Activated CD4-positive, CD25-positive, alpha-beta regulatory T cell treated with anti-CD3 and anti-CD28 coated beads, Interleukin-2, amount 50 U/mL, for 24 hours (primary cell): ENCODE measurements around the gene RPL27A.

Experiments
- ATAC-seq, 2 donors: fragments of 150-1000 bp; cut with Tn5 transposase; one replicate each; pipeline ENCODE4 v1.10.0; 2021; ENCODE audit warnings: mild to moderate bottlenecking in 1 of 2, moderate library complexity in 1 of 2

The RPL27A gene

DNA sequence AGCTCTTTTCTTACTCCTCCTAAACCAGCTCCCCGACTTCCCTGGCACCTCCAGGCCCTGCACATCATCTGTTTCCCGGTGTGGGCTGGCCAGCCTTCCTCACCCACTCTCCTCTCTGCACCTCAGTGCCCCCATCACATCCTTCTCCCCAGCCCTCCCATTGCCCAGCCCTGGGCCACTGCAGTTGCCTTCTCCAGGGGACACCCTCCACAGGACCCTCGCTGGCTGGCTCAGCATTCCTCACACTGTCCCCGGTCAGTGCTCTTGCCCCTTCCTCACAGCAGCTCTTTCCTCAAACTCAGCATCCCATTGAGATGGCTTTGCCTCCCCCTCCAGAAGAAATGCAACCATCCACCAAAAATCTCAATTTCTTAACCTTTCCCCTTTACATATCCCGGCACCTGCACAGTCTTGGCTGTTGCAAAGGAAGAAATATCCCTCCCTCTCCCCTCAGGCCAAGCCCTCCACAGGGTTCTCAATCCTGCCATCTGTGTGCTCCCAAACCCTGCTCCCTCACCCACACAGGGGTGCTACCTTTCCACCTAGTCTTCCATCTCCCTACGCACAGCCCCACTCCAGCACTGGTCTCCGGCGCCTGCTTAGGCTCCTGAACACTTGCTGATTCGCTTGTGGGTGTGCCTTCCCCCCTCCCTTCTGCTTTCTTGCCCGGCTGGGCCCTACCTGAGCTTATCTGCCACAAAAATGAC lies 19.5 kb downstream of the RPL27A start:
- ATAC-seq: no peak

DNA sequence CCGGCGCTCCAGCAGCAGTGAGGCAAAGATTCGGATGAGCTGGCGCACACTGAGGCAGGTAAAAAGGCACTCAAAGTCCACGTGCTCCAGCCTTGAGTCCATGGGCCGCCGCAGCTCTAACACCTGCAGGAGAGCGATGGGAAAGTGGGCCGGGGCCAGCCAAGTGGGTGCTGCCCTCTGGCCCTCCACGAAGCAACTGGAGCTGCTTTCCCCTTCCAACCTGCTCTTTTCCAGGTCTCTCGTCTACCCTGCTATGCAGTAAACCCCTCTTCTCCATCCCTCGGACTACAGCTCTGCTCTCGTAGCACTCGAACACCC lies 20.0 kb downstream of the RPL27A start:
- no peak for ATAC-seq

- ATAC-seq: no peak
Measured at GRCh38 chr11:8704136-8704535, 21.5 kb downstream of the RPL27A start.

- no peak for ATAC-seq
Measured at GRCh38 chr11:8705146-8705545, 22.6 kb downstream of the RPL27A start.

DNA sequence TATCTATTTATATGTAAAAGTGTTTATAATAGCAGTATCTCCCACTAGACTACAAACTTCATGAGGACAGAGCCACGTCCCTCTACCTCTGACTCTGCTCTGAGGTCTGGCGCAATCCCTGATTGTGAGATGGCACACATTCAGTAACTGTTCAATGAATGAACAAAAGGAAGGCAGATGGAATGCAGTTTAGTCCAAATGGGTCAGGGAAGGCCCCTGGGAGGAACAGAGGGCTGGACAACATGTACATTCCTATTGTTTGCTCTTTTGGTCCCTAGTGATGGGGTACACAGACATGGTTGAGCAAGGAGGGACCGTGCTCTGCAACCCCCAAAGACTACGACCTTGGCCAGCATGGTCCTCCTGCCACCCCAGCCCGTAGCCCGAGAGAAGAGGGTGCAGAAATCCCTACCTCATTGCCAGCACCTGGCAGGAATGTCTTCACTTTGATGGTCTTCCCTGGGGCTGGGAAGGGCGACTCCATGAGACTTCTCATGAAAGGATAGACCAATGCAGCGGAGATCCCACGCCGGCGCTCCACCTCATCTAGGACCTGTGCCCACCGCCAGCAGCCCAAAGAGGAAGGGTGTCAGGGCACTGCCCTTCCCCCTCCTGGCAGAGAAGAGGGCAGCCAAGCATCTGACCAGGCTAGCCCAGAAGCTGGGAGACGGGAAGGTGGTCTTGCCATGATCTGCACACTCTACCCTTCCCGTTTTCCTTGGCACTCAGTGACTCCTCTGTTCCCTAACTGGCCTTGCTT lies 24.3 kb downstream of the RPL27A start:
- ATAC-seq: no peak

DNA sequence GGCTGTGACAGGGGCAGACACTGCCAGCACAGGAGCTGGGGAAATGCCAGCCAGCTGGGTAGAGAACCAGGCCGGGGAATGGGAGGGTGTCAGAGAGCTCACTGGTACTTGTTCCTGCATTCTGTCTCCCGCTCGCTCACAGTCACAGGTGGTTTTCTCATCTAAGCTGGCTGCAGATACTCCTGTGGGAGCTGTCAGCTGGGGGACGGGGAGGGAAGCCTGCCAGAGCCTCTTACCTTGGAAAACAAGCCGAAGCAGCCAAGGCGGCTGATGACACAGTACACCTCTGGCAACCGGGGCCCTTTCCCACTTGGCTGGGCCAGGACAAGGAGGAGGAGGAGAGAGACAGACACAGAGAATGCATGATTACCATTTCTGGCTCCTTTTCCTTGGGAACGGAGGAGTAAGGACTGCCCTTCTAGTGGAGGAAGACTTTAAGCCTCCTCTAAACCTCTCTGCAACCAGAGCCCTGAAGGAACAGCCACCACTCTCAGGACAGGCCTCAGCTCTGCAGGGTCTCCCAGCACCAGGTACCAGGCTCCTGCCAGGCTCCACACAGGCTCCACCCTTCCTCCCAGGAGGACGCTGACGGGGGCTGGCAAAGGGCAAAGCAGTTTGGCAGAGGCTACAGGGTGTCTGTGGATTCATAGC lies 25.1 kb downstream of the RPL27A start:
- no peak for ATAC-seq

- no peak for ATAC-seq
Measured at GRCh38 chr11:8709002-8709672, 26.5 kb downstream of the RPL27A start.

GRCh38 chr11:8709777-8710176 lies 27.2 kb downstream of the RPL27A start:
- no peak for ATAC-seq

DNA sequence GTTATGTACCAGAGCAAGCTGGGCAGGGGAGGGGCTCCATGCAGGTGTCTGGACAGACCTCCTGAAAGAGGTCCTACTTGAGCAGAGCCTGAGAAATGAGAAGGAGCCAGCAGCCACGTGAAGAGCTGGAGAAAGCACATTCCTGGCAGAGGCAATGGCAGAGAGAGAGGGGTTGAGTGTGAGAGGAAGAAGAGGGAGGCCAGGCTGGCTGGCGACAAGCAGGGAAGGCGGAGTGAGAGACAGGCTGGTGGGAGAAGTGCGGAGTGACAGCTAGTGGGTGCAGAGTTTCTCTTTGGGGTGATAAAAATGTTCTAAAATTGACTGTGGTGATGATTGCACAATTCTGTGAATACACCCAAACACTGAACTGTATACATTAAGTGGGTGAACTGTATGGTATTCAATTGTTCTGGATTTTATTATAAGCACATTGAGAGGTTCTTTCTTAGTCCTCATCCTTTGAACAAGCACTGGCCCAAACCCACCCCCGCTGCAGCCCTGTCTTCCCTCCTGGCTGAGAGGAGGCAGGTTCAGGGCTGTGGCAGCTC lies 29.4 kb downstream of the RPL27A start:
- no peak for ATAC-seq

- ATAC-seq: no peak
Measured at GRCh38 chr11:8712506-8712905, 29.9 kb downstream of the RPL27A start.

- ATAC-seq: no peak
Measured at GRCh38 chr11:8713760-8714454, 31.3 kb downstream of the RPL27A start.

DNA sequence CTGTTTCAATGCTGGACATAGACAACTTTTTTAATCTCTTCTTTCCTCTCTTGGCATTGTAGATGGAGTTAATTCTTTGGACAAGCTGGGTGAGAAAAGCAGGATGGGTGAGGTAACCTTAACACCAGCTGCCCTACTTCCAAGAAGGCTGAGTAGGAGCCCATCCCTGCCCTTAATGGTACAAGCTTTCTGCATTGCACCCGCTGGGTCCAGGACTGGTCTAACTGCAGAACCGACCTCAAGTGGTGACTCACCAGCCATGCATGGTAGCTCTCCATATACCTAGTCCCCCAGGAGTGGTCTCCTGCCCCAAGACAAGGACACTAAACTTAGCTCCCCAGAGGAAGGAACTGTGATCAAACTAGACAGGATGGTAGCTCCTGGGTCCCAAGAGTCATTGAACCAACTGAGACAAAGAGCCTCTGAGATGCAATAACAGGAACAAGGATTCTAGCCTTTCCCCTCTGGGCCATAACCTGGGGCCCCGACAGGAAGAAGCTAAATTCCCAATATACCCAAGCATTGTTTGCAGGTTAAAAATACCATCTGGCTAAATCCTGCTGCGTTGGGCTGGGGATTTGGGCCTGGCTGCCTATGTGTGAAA lies 32.1 kb downstream of the RPL27A start:
- no peak for ATAC-seq

- ATAC-seq: no peak
Measured at GRCh38 chr11:8715501-8715900, 32.9 kb downstream of the RPL27A start.

DNA sequence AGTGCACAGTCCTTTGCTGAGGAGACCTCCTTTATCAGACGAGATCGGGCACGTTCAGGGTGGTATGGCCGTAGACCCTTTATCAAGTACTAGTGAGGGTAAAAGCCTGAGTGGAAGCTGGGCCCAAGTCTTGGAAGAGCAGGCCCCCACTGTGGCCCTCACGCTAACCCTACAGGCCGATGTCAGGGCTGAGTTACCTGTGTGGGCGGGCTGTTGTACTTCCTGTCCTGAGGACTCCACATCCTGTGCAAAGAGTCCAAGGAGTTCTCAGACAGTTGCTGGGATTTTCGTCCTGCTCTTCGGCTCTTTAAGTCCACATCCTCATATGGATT lies 34.9 kb downstream of the RPL27A start:
- ATAC-seq: no peak

GRCh38 chr11:8717876-8718753 lies 35.5 kb downstream of the RPL27A start:
- no peak for ATAC-seq

- ATAC-seq: no peak
Measured at GRCh38 chr11:8719211-8719649, 36.6 kb downstream of the RPL27A start.

- ATAC-seq: no peak
Measured at GRCh38 chr11:8719721-8720120, 37.1 kb downstream of the RPL27A start.

GRCh38 chr11:8720352-8720751 lies 37.8 kb downstream of the RPL27A start:
- no peak for ATAC-seq

GRCh38 chr11:8720868-8721608 lies 38.4 kb downstream of the RPL27A start:
- ATAC-seq: no peak
